Body of pancreas (tissue), 4 donors: ENCODE measurements around the gene MESD.

Experiments used
- CTCF ChIP-seq, 7 experiments: fragments of 450-650 bp in 4 of 7; fragments of 200-600 bp in 3 of 7; sonication (generic) in 3 of 7; IDR thresholded peaks; one replicate each; pipeline ENCODE4 v1.5.1; 2016 to 2019; ENCODE audit warnings: antibody characterized with exemption in 7 of 7
- POLR2A ChIP-seq, 3 donors: fragments of 450-650 bp; IDR thresholded peaks; one replicate each; pipeline ENCODE4 v1.6.1; 2016; ENCODE audit warnings: antibody characterized with exemption in 3 of 3, mild to moderate bottlenecking in 2 of 3

GRCh38 chr15:80982839-80983238 is 6.8 kb downstream of the MESD start:
- no peak for TF ChIP-seq CTCF (IDR thresholded peaks at IDR 0.05)
- no peak for TF ChIP-seq POLR2A (IDR thresholded peaks at IDR 0.05)
